AG04450 (cell line): Measurements from ENCODE around the gene AKAP10. TPM values are rescaled to one million over a fixed set of nuclear protein-coding genes. Genes with fewer than 3 reads are reported as not detected.

Source experiments
- CTCF ChIA-PET: fragments of 300-600, 350-600 bp; formaldehyde crosslinking; extraction: SDS; loops from one replicate; lab custom pipeline; 2022; ENCODE audit warnings: antibody characterized with exemption, inconsistent platforms; lab: Charles Lee
- POLR2A ChIA-PET: fragments of 350-600 bp; formaldehyde crosslinking; extraction: SDS; loops from one replicate; lab custom pipeline; 2021; ENCODE audit warnings: antibody characterized with exemption, inconsistent platforms; lab: Yijun Ruan, JAX
- DNase-seq: peaks from one replicate; pipeline ENCODE4 v3.0.0-alpha.2; 2011; ENCODE audit warnings: low read depth, low spot score
- H3K27ac ChIP-seq: one replicate; pipeline ENCODE4 v1.5.1; 2012; ENCODE audit warnings: low read depth, low read length, control low read depth
- H3K27me3 ChIP-seq: one replicate; pipeline ENCODE4 v1.6.0; 2012; ENCODE audit warnings: low read length; ENCODE audit not compliant: control insufficient read depth, insufficient read depth
- H3K4me3 ChIP-seq: 2 replicates; pipeline ENCODE4 v1.5.1; 2011; ENCODE audit warnings: mild to moderate bottlenecking, low read depth, low read length, control low read depth
- H3K9me3 ChIP-seq: 2 replicates; pipeline ENCODE4 v1.5.1; 2012; ENCODE audit warnings: low read length; ENCODE audit not compliant: control insufficient read depth, insufficient read depth
- polyA plus RNA-seq: library from polyadenylated mRNA; depleted of rRNA; stranded (reverse); fragments of >200 nt; gene quantifications from 2 replicates; pipeline ENCODE4 v1.2.3, GENCODE V29; 2011
- TF ChIP-seq, protein P1 (sequence below): IDR thresholded peaks from 2 replicates; pipeline ENCODE4 v1.5.1; 2011; ENCODE audit warnings: low read depth, low read length, control low read depth, inconsistent platforms

AKAP10 gene
- polyA plus RNA-seq, 1 experiment = 33.2 TPM

DNA sequence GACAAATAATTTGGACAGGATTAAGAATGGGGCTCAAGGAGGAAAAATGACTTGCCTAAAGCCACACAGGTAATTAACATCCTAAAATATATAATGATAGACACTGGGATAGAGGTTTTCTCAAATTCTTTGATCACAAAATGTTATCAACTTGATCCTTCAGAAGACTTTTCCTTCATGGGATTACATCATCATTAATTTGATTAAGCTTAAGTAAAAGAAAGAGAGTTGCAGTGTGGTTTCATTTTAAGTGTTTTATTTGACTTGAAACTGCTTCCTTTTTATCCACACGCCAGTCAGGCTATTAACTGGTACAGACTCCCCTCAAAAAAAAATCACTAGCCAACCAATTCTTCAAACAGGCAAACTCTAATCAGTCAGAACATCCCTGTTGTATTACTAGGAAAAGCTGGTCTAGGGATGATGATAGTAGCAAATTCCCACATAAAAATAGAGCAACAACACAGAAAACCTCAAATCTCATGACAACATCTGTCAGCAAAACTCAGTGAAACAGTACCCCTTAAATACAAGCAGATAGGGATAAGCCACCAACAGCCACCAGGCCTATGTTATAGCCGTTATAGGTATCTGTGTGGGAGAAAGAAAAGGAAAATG is 32.5 kb downstream of the AKAP10 start:
- no peak overlapping the region for H3K4me3 ChIP-seq
- ChIA-PET CTCF (interaction anchor here (0.7 kb wide), 1 partner anchor 48 kb away, joined by 3 read pairs; no protein-coding TSS in a partner anchor), POLR2A (no interaction called here)
- H3K27me3 ChIP-seq = no peaks in the 10 kb centered on the region
- H3K9me3 ChIP-seq = no peaks in the 10 kb centered on the region; the same call in 1 of the 2 replicates
- TF ChIP-seq, protein P1, sequence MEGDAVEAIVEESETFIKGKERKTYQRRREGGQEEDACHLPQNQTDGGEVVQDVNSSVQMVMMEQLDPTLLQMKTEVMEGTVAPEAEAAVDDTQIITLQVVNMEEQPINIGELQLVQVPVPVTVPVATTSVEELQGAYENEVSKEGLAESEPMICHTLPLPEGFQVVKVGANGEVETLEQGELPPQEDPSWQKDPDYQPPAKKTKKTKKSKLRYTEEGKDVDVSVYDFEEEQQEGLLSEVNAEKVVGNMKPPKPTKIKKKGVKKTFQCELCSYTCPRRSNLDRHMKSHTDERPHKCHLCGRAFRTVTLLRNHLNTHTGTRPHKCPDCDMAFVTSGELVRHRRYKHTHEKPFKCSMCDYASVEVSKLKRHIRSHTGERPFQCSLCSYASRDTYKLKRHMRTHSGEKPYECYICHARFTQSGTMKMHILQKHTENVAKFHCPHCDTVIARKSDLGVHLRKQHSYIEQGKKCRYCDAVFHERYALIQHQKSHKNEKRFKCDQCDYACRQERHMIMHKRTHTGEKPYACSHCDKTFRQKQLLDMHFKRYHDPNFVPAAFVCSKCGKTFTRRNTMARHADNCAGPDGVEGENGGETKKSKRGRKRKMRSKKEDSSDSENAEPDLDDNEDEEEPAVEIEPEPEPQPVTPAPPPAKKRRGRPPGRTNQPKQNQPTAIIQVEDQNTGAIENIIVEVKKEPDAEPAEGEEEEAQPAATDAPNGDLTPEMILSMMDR = no peak
- DNase-seq = no peak
- no peak overlapping the region for H3K27ac ChIP-seq

GRCh38 chr17:19943599-19943998 is 34.0 kb downstream of the AKAP10 start:
- TF ChIP-seq, protein P1 = no peak
- no peak overlapping the region for H3K4me3 ChIP-seq
- CTCF ChIA-PET = no interaction called here

DNA sequence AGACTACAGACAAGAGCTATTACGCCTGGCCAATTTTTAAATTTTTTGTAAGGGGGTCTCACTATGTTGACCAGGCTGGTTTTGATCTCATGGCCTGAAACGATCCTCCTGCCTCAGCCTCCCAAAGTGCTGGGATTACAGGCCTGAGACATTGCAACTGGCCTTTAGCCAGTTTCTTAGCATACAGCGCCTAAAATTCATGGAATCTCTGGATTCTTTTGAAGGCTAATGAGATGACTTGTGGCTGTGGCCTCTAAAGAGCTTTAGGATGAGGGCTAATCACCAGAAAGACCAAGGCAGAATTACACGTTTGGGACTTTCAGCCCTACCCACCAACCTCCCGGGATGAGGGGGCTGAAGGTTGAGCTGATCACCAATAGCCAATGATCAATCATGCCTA is 34.6 kb downstream of the AKAP10 start:
- Histone ChIP-seq H3K27me3 (no peaks in the 10 kb centered on the region), H3K9me3 (no peaks in the 10 kb centered on the region; the same call in 1 of the 2 replicates), H3K27ac (no peak overlapping the region), H3K4me3 (no peak overlapping the region)
- ChIA-PET POLR2A (no interaction called here), CTCF (interaction anchor here (0.6 kb wide), 1 partner anchor 34 kb away, joined by 3 read pairs; no protein-coding TSS in a partner anchor)
- DNase-seq = no peak
- TF ChIP-seq, protein P1 = no peak

More at GRCh38 chr17:19943599-19943998, 34.0 kb downstream of the AKAP10 start:
- Histone ChIP-seq H3K27me3 (no peaks in the 10 kb centered on the region), H3K9me3 (no peaks in the 10 kb centered on the region; the same call in 1 of the 2 replicates), H3K27ac (no peak overlapping the region)
- POLR2A ChIA-PET = no interaction called here
- DNase-seq = no peak

DNA sequence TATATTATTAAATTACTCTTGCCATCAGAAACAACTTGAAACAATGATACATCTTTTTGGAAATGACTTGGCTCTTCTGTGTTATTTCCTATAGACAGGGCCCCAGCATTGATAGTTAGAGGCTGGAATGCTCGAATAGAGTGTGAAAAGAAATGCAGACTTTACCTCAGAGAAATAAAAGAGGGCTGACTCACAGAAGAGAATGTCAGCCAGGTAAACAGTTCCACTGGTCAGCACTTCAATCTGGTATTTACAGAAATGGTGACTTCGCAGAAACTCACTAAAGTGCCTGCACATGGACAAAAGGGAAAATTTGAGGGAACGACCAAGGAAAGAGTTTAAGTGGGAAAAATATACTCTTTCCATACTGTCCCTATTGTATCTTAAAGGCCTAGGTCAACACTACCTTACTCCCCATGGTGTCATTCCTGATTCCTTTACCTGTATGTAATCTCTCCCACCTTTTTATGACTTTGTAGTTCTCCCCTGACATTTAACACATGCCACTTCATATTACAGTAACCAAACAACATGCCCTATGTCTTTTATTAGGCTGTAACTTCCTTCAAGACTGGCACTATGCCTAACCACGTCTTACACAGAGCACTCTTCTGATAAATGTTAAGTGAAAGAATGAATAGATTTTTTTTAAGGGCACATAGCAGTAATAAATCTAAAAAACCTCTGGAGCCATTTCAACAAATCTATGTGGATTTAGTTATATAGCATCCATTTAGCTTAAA is 36.7 kb downstream of the AKAP10 start:
- CTCF ChIA-PET = interaction anchor here (0.5 kb wide), 1 partner anchor 74 kb away, joined by 7 read pairs; no protein-coding TSS in a partner anchor
- H3K27me3 ChIP-seq = no peaks in the 10 kb centered on the region
- no peak for DNase-seq
- TF ChIP-seq, protein P1 = no peak
- no peak overlapping the region for H3K4me3 ChIP-seq
- no peaks in the 10 kb centered on the region for H3K9me3 ChIP-seq
- H3K27ac ChIP-seq = no peak overlapping the region
- POLR2A ChIA-PET = no interaction called here
